ENCODE results near the gene VOPP1. TPM values are rescaled to one million over a fixed set of nuclear protein-coding genes. Genes with fewer than 3 reads are reported as not detected.
A peak's percentile ranks its signal among the peaks of the same experiment; 100 is the strongest.

Gene VOPP1
- total and polyA plus RNA-seq, 4 experiments from 2014 or later, result 43.0 to 98.7 (median 90.7) TPM

DNA sequence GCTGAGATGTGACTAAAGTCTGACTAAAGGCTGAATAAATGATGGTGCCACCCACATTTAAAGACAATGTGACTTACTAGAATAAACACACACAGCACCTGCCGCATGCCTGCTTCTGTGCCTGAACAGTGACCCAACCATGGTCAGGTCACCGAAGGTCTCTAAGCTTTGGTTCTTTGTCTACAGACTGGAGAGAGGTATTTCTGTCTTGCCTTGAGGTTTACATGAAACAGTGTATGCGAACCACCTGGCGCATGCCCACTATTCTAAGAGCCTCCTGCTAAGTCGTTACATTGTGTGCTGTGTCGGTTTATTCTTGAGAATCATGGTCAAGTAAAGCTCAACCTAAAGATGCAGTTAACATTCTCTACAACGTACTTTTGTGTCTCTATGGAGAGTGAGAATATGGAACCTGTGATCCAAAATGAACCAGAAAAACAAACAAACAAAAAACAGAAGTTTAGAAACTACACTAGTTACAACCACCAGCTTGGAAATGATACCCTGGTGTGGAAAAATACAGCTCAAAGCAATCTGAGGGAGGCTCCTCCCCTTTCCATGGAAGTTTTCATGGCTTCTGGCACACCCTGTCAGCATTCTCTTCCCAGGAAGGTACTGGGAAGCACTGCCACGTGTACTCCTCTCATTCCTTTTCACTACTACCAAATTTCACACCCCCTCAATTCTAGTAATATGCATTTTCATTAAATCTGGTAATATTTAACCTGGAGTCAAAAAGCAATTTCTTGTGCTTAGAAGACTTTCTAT is 40.0 kb downstream of the VOPP1 start:
- intact Hi-C loops (cut with micrococcal nuclease), result loop anchor here (2.0 kb wide), 1 partner anchor 14 kb away; no protein-coding TSS in a partner anchor
- no peaks in the 10 kb centered on the region for H3K9me3 Mint-ChIP-seq
- DNase-seq, result no peak
- peak overlapping the region; percentile 39 to 97 (median 95) for H3K27ac Mint-ChIP-seq
- peak overlapping the region; percentile 60 for H3K27ac ChIP-seq (ENCODE audit: low read depth, low read length)
- H3K36me3 Mint-ChIP-seq, result peaks cover 0 to 11% of the 10 kb centered on the region in 2 donors
- no peaks in the 10 kb centered on the region for H3K9me3 ChIP-seq (ENCODE audit: control insufficient read depth in 1 of 2, low read length in 2 of 2)
- CTCF ChIA-PET (ENCODE audit: partially characterized antibody), result interaction anchor here (0.7 to 2.8 kb wide), 10 partner anchors 8 to 277 kb away, joined by 3 to 17 read pairs (median 4); partner anchors contain the start of gene VOPP1
- peaks cover 81% of the 10 kb centered on the region for H3K4me1 ChIP-seq (ENCODE audit: insufficient read depth, low read length)
- POLR2A ChIA-PET (ENCODE audit: partially characterized antibody), result interaction anchor here (0.9 to 5.8 kb wide), 8 partner anchors 10 to 166 kb away, joined by 3 to 95 read pairs (median 10); partner anchors contain the start of genes LANCL2 and VOPP1
- H3K36me3 ChIP-seq (ENCODE audit: insufficient read depth, low read length), result no peaks in the 10 kb centered on the region
- H3K4me3 Mint-ChIP-seq, result peak overlapping the region; percentile 43 to 88 (median 76)
- no peak overlapping the region for H3K4me3 ChIP-seq (ENCODE audit: low read length in 2 of 2)
- no peaks in the 10 kb centered on the region for H3K27me3 Mint-ChIP-seq
- H3K4me1 Mint-ChIP-seq, result peaks cover 72 to 83% (median 78%) of the 10 kb centered on the region in 4 donors
- no peaks in the 10 kb centered on the region for H3K27me3 ChIP-seq (ENCODE audit: insufficient read depth, low read length)

DNA sequence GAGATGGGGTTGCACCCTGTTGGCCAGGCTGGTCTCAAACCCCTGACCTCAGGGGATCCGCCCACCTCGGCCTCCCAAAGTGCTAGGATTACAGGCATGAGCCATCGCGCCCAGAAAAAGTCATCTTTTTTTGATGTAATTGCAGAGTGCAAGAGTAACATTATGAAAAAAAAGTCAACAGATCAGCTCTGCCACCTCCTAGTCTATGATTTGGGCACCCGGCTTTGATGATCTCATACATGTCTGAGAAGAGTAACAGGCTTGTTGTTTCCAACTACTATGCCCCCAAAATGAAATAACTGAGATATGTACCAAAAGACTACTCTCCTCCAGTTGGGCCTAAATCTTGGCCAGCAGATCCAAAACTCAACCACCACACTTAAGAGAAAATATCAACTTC is 40.8 kb downstream of the VOPP1 start:
- peaks cover 0 to 11% of the 10 kb centered on the region in 2 donors for H3K36me3 Mint-ChIP-seq
- peak overlapping the region in 4 of 8 donors; percentile 10 to 88 (median 43) for H3K4me3 Mint-ChIP-seq
- H3K9me3 Mint-ChIP-seq, result no peaks in the 10 kb centered on the region

DNA sequence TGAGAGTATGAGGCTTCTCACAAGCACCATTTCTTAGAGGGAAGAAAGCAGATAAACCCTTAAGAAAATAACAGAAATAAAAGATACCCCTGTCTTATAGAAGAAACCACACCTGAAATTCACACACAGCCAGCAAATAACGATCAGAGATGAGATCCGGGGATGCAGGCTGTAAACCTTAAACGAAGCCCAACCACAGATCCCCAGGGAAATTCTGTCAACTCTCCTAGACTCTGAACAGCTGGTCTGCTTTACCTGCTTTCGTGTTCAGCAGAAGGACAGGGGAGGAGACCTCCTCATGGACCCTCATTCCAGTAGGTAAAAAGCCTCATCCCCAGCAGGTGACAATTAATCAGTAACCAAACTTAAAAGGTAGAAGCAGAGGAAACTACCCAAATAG is 45.0 kb downstream of the VOPP1 start:
- Histone ChIP-seq H3K4me1 (ENCODE audit: insufficient read depth, low read length) (peaks cover 72% of the 10 kb centered on the region), H3K4me3 (ENCODE audit: low read length in 2 of 2) (no peak overlapping the region), H3K27ac (ENCODE audit: low read depth, low read length) (no peak overlapping the region), H3K27me3 (ENCODE audit: insufficient read depth, low read length) (no peaks in the 10 kb centered on the region), H3K36me3 (ENCODE audit: insufficient read depth, low read length) (no peaks in the 10 kb centered on the region), H3K9me3 (ENCODE audit: control insufficient read depth in 1 of 2, low read length in 2 of 2) (no peaks in the 10 kb centered on the region)
- no peak for DNase-seq
- intact Hi-C loops (cut with micrococcal nuclease), result no loop called here
- H3K4me1 Mint-ChIP-seq, result peaks cover 53 to 83% (median 67%) of the 10 kb centered on the region in 4 donors
- POLR2A ChIA-PET (ENCODE audit: partially characterized antibody), result no interaction called here
- CTCF ChIA-PET (ENCODE audit: partially characterized antibody), result no interaction called here
- no peak overlapping the region for H3K4me3 Mint-ChIP-seq
- peaks cover 3 to 8% of the 10 kb centered on the region in 2 donors for H3K36me3 Mint-ChIP-seq
- no peaks in the 10 kb centered on the region for H3K9me3 Mint-ChIP-seq
- H3K27me3 Mint-ChIP-seq, result no peaks in the 10 kb centered on the region
- H3K27ac Mint-ChIP-seq, result peak overlapping the region in 3 of 7 donors; percentile 16 to 32 (median 27)

More for the DNA sequence above, 40.8 kb downstream of the VOPP1 start:
- H3K27me3 Mint-ChIP-seq, result no peaks in the 10 kb centered on the region
- no peak overlapping the region for H3K4me3 ChIP-seq (ENCODE audit: low read length in 2 of 2)
- peaks cover 81% of the 10 kb centered on the region for H3K4me1 ChIP-seq (ENCODE audit: insufficient read depth, low read length)
- H3K36me3 ChIP-seq (ENCODE audit: insufficient read depth, low read length), result no peaks in the 10 kb centered on the region
- no peak overlapping the region for H3K27ac ChIP-seq (ENCODE audit: low read depth, low read length)
- DNase-seq, result no peak
- peak overlapping the region in 2 of 7 donors; percentile 62 to 95 for H3K27ac Mint-ChIP-seq
- POLR2A ChIA-PET (ENCODE audit: partially characterized antibody), result interaction anchor here (2.3 to 5.8 kb wide), 4 partner anchors 16 to 62 kb away, joined by 4 to 95 read pairs (median 32); partner anchors contain the start of gene VOPP1
- H3K4me1 Mint-ChIP-seq, result peaks cover 66 to 83% (median 75%) of the 10 kb centered on the region in 4 donors
- intact Hi-C loops (cut with micrococcal nuclease), result no loop called here
- H3K9me3 ChIP-seq (ENCODE audit: control insufficient read depth in 1 of 2, low read length in 2 of 2), result no peaks in the 10 kb centered on the region
- H3K27me3 ChIP-seq (ENCODE audit: insufficient read depth, low read length), result no peaks in the 10 kb centered on the region
- CTCF ChIA-PET (ENCODE audit: partially characterized antibody), result interaction anchor here (1.1 kb wide), 1 partner anchor 116 kb away, joined by 3 read pairs; no protein-coding TSS in a partner anchor

DNA sequence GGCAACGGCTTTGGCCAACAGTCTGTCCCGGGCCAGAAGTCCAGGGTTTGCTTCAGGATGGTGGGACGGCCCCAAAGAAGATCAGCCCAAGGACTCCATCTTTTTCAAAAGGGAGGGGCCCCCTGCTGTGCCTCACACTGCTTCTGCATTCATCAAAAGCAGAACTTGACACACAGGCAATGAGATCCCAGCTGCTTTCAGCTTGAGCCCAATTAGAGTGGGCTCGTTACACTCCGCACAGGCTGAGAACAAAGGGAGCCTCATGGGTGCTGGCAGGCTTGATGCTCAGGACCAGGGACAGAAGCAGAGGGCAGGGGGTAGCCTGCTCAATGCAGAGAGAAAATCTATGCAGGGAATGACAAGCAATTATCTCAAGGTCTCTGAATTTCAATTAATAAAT is 45.5 kb downstream of the VOPP1 start:
- intact Hi-C loops (cut with micrococcal nuclease), result no loop called here
- Histone ChIP-seq H3K27ac (ENCODE audit: low read depth, low read length) (no peak overlapping the region), H3K9me3 (ENCODE audit: control insufficient read depth in 1 of 2, low read length in 2 of 2) (no peaks in the 10 kb centered on the region), H3K36me3 (ENCODE audit: insufficient read depth, low read length) (no peaks in the 10 kb centered on the region), H3K4me3 (ENCODE audit: low read length in 2 of 2) (no peak overlapping the region), H3K27me3 (ENCODE audit: insufficient read depth, low read length) (no peaks in the 10 kb centered on the region), H3K4me1 (ENCODE audit: insufficient read depth, low read length) (peaks cover 71% of the 10 kb centered on the region)
- no peaks in the 10 kb centered on the region for H3K27me3 Mint-ChIP-seq
- no peaks in the 10 kb centered on the region for H3K9me3 Mint-ChIP-seq
- DNase-seq, result no peak
- ChIA-PET CTCF (ENCODE audit: partially characterized antibody) (no interaction called here), POLR2A (ENCODE audit: partially characterized antibody) (no interaction called here)
- H3K36me3 Mint-ChIP-seq, result peaks cover 3 to 11% of the 10 kb centered on the region in 2 donors
- H3K27ac Mint-ChIP-seq, result peak overlapping the region in 1 of 7 donors; percentile 29
- peaks cover 48 to 83% (median 66%) of the 10 kb centered on the region in 4 donors for H3K4me1 Mint-ChIP-seq
- H3K4me3 Mint-ChIP-seq, result no peak overlapping the region

- Histone ChIP-seq H3K4me3 (ENCODE audit: low read length in 2 of 2) (no peak overlapping the region), H3K4me1 (ENCODE audit: insufficient read depth, low read length) (peaks cover 66% of the 10 kb centered on the region), H3K27me3 (ENCODE audit: insufficient read depth, low read length) (no peaks in the 10 kb centered on the region), H3K36me3 (ENCODE audit: insufficient read depth, low read length) (no peaks in the 10 kb centered on the region), H3K27ac (ENCODE audit: low read depth, low read length) (no peak overlapping the region), H3K9me3 (ENCODE audit: control insufficient read depth in 1 of 2, low read length in 2 of 2) (no peaks in the 10 kb centered on the region)
- ChIA-PET CTCF (ENCODE audit: partially characterized antibody) (no interaction called here), POLR2A (ENCODE audit: partially characterized antibody) (no interaction called here)
- DNase-seq, result no peak
- Mint-ChIP-seq H3K27me3 (no peaks in the 10 kb centered on the region), H3K36me3 (peaks cover 3 to 10% of the 10 kb centered on the region in 2 donors), H3K27ac (peak overlapping the region in 2 of 7 donors; percentile 29 to 66), H3K4me3 (no peak overlapping the region), H3K4me1 (peaks cover 48 to 83% (median 65%) of the 10 kb centered on the region in 4 donors), H3K9me3 (no peaks in the 10 kb centered on the region)
- intact Hi-C loops (cut with micrococcal nuclease), result no loop called here
These were observed 46.0 kb downstream of the VOPP1 start for GRCh38 chr7:55526329-55526728.

- intact Hi-C loops (cut with micrococcal nuclease), result no loop called here
- no peak overlapping the region for H3K4me3 ChIP-seq (ENCODE audit: low read length in 2 of 2)
- H3K36me3 ChIP-seq (ENCODE audit: insufficient read depth, low read length), result peaks cover 8% of the 10 kb centered on the region
- no peaks in the 10 kb centered on the region for H3K27me3 ChIP-seq (ENCODE audit: insufficient read depth, low read length)
- ChIA-PET POLR2A (ENCODE audit: partially characterized antibody) (interaction anchor here (1.6 kb wide), 1 partner anchor 10 kb away, joined by 4 read pairs; no protein-coding TSS in a partner anchor), CTCF (ENCODE audit: partially characterized antibody) (interaction anchor here (0.8 to 1.6 kb wide), 4 partner anchors 8 to 73 kb away, joined by 3 to 4 read pairs (median 3); no protein-coding TSS in a partner anchor)
- peak overlapping the region in 6 of 7 donors; percentile 37 to 76 (median 53) for H3K27ac Mint-ChIP-seq
- no peaks in the 10 kb centered on the region for H3K9me3 ChIP-seq (ENCODE audit: control insufficient read depth in 1 of 2, low read length in 2 of 2)
- H3K36me3 Mint-ChIP-seq, result peaks cover 12 to 15% of the 10 kb centered on the region in 2 donors
- no peak overlapping the region for H3K27ac ChIP-seq (ENCODE audit: low read depth, low read length)
- peaks cover 63% of the 10 kb centered on the region for H3K4me1 ChIP-seq (ENCODE audit: insufficient read depth, low read length)
- peak overlapping the region in 2 of 8 donors; percentile 24 to 52 for H3K4me3 Mint-ChIP-seq
- H3K9me3 Mint-ChIP-seq, result no peaks in the 10 kb centered on the region
- H3K4me1 Mint-ChIP-seq, result peaks cover 40 to 80% (median 61%) of the 10 kb centered on the region in 4 donors
- DNase-seq, result no peak
- H3K27me3 Mint-ChIP-seq, result no peaks in the 10 kb centered on the region
These were observed 47.6 kb downstream of the VOPP1 start for GRCh38 chr7:55524558-55525310.

All from CD4-positive, alpha-beta memory T cell (primary cell).